Activated CD4-positive, alpha-beta T cell treated with anti-CD3 and anti-CD28 coated beads, Interleukin-2, amount 50 U/mL, for 24 hours (primary cell): ENCODE measurements around the gene PCDHA4.
"Not testable (repeated sequence)": the region's sequence is repeated elsewhere in the genome, so short reads cannot be mapped to it uniquely, and the experiment has no call there.

Experiments used
- DNase-seq, 2 donors: peaks; one replicate each; pipeline ENCODE4 v3.0.0-alpha.2; 2020; ENCODE audit warnings: low read depth in 1 of 2, low spot score in 1 of 2

The PCDHA4 gene

GRCh38 chr5:140806834-140807775, at the start of gene PCDHA4:
Gene PCDHA4, plus strand, starts transcription at chr5:140807068.
- no peak for DNase-seq

DNA sequence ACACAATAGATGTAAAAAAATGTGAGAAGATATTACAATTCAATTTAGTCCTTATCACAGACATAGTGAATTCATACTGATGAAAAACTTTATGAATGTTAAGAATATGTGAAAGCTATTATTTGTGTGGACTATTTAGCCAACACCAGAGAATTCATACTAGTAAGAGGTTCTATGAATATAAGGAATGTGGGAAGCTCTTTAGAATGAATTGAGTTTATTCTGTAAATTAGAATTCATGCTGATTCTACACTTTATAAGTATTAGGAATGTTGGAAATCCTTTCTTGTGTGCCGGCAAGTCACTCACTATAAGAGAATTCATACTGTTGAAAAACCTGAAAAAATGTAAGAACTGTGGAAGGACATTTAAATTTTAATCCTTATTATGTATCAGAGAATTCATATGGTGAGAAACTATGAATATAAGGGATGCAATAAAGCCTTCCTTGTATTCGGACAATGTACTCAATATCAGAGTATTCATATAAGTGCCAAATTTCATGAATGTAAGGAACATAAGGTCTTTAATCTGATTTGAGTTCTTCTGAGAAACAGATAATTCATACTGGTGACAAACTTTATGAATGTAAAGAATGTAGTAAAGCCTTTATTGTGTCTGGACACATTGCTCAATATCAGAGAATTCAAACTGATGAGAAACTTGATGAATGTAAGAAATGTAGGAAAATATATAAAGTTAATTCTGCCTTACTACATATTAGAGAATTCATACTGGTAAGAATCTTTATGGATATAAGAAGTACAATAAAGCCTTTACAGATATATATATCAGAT, 42.5 kb upstream of the PCDHA4 start:
- DNase-seq: no peak

- no peak for DNase-seq
Observed at GRCh38 chr5:140767444-140767843, 39.4 kb upstream of the PCDHA4 start.

GRCh38 chr5:140780512-140780911, 26.4 kb upstream of the PCDHA4 start:
- no peak for DNase-seq

DNA sequence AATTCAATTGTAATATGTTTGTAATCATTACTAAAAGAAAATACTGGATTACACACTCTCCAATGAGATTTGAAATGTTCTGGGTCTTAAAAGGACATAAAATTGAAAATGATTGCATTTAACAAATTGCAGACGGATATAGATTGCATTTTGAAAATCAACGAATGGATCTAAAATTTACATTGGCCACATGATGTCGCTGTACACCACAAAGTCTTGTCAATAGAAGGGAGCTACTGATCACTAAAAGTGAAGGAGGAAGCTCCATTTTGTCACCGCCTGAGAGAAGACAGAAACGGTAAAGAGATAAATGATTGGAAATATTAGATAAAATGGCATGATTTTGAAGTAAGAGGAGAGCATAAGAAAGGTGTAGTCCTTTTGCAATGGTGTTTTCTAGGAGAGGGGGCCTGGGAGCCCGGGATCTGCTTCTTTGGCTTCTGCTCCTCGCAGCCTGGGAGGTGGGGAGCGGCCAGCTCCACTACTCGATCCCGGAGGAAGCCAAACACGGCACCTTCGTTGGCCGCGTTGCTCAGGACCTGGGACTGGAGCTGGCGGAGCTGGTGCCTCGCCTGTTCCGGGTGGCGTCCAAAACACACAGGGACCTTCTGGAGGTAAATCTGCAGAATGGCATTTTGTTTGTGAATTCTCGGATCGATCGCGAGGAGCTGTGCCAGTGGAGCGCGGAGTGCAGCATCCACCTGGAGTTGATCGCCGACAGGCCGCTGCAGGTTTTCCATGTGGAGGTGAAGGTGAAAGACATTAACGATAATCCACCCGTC, 20.8 kb upstream of the PCDHA4 start, which contains the start of gene PCDHA1:
Gene PCDHA1 (plus strand): TSS at position 236 of the 782 bp plus-strand sequence.
- DNase-seq: no peak

GRCh38 chr5:140787422-140787821, 19.4 kb upstream of the PCDHA4 start:
- DNase-seq: not testable (repeated sequence)

DNA sequence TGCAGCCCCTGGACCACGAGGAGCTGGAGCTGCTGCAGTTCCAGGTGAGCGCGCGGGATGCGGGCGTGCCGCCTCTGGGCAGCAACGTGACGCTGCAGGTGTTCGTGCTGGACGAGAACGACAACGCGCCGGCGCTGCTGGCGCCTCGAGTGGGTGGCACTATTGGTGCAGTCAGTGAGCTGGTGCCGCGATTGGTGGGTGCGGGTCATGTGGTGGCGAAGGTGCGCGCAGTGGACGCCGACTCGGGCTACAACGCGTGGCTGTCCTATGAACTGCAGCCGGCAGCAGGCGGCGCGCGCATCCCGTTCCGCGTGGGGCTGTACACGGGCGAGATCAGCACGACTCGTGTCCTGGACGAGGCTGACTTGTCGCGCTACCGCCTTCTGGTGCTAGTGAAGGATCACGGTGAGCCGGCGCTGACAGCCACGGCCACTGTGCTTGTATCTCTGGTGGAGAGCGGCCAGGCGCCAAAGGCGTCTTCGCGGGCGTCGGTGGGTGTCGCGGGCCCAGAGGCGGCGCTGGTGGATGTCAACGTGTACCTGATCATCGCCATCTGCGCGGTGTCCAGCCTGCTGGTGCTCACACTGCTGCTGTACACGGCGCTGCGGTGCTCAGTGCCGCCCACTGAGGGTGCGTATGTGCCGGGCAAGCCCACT, 18.9 kb upstream of the PCDHA4 start:
- not testable (repeated sequence) for DNase-seq

GRCh38 chr5:140791089-140791488, 15.8 kb upstream of the PCDHA4 start:
- no peak for DNase-seq

DNA sequence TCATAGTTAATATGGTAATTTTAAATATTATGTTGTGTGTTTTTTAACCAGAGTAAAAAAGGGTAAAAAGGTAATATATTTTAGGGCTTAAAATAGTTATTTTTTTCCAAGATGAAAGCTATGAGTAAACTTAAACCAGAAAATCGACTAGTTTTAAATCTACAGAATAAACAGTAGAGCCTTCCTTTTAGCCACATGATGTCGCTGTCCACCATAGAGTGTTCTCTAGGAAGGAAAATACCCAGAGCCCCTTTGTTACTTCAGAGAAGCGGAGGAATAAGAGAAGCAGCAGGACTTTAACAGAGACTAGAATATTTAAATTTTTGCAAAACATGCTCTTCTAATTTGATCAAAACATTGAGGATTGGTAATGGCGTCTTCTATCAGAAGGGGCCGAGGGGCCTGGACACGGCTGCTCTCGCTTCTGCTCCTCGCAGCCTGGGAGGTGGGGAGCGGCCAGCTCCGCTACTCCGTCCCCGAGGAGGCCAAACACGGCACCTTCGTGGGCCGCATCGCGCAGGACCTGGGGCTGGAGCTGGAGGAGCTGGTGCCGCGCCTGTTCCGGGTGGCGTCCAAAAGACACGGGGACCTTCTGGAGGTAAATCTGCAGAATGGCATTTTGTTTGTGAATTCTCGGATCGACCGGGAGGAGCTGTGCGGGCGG, 12.1 kb upstream of the PCDHA4 start, which contains the start of gene PCDHA2:
Gene PCDHA2 (plus strand): TSS at position 258 of the 664 bp plus-strand sequence.
- DNase-seq: no peak

DNA sequence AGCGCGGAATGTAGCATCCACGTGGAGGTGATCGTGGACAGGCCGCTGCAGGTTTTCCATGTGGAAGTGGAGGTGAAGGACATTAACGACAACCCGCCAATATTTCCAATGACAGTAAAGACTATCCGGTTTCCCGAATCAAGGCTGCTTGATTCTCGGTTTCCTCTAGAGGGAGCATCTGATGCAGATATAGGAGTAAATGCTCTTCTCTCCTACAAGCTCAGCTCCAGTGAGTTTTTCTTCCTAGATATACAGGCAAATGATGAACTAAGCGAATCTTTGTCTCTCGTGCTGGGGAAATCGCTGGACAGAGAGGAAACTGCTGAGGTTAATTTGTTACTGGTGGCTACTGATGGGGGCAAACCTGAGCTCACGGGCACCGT, 11.6 kb upstream of the PCDHA4 start:
- no peak for DNase-seq

DNA sequence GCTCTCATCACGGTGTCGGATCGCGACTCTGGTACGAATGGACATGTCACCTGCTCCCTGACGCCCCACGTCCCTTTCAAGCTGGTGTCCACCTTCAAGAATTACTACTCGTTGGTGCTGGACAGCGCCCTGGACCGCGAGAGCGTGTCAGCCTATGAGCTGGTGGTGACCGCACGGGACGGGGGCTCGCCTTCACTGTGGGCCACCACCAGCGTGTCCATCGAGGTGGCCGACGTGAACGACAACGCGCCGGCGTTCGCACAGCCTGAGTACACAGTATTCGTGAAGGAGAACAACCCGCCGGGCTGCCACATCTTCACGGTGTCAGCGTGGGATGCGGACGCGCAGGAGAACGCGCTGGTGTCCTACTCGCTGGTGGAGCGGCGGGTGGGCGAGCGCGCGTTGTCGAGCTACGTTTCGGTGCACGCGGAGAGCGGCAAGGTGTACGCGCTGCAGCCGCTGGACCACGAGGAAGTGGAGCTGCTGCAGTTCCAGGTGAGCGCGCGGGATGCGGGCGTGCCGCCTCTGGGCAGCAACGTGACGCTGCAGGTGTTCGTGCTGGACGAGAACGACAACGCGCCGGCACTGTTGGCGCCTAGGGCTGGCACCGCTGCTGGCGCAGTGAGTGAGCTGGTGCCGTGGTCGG, 10.7 kb upstream of the PCDHA4 start:
- DNase-seq: not testable (repeated sequence)

GRCh38 chr5:140796718-140797095, 10.2 kb upstream of the PCDHA4 start:
- DNase-seq: no peak

DNA sequence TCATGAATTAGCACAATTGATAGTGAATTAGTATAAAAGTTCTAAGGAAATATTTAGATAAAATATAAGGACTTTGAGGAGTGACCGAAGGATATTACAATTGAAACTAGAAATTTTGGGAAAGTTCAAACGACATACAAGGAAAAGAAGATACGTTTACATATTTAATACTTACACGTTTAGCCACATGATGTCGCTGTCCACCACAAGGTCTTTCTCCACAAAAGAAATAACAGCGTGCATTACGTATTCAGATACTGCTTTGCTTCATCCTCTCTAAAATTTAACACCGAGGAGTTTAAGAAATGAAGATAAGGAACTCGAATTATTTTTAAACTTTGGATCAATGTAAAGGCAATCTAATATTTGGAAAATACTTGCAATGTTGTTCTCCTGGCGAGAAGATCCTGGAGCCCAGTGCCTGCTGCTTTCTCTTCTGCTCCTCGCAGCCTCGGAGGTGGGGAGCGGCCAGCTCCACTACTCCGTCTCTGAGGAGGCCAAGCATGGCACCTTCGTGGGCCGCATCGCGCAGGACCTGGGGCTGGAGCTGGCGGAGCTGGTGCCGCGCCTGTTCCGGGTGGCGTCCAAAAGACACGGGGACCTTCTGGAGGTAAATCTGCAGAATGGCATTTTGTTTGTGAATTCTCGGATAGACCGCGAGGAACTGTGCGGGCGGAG, 5.9 kb upstream of the PCDHA4 start, which contains the start of gene PCDHA3:
Gene PCDHA3 (plus strand): TSS at position 242 of the 678 bp plus-strand sequence.
- no peak for DNase-seq

- DNase-seq: no peak
Observed at GRCh38 chr5:140801494-140801841, 5.4 kb upstream of the PCDHA4 start.

DNA sequence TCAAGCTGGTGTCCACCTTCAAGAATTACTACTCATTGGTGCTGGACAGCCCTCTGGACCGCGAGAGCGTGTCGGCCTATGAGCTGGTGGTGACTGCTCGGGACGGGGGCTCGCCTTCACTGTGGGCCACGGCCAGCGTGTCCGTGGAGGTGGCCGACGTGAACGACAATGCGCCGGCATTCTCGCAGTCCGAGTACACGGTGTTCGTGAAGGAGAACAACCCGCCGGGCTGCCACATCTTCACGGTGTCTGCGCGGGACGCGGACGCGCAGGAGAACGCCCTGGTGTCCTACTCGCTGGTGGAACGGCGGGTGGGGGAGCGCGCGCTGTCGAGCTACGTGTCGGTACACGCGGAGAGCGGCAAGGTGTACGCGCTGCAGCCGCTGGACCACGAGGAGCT, 4.5 kb upstream of the PCDHA4 start:
- DNase-seq: not testable (repeated sequence)

- no peak for DNase-seq
Observed at GRCh38 chr5:140802781-140803271, 4.0 kb upstream of the PCDHA4 start.

DNA sequence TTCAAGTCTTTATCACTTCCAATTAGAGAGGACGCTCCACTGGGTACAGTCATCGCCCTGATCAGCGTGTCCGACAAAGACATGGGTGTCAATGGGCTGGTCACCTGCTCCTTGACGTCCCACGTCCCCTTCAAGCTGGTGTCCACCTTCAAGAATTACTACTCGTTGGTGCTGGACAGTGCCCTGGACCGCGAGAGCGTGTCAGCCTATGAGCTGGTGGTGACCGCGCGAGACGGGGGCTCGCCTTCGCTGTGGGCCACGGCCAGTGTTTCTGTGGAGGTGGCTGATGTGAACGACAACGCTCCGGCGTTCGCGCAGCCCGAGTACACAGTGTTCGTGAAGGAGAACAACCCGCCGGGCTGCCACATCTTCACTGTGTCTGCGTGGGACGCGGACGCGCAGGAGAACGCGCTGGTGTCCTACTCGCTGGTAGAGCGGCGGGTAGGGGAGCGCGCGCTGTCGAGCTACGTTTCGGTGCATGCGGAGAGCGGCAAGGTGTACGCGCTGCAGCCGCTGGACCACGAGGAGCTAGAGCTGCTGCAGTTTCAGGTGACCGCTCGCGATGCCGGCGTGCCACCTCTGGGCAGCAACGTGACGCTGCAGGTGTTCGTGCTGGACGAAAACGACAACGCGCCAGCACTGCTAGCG, 1.5 kb downstream of the PCDHA4 start:
- not testable (repeated sequence) for DNase-seq

- no peak for DNase-seq
Observed at GRCh38 chr5:140808889-140809291, 2.0 kb downstream of the PCDHA4 start.
